NCI-H460 (cell line): Measurements from ENCODE around the gene TRIM44. TPM values are rescaled to one million over a fixed set of nuclear protein-coding genes. Genes with fewer than 3 reads are reported as not detected.
"Not testable (repeated sequence)": the region's sequence is repeated elsewhere in the genome, so short reads cannot be mapped to it uniquely, and the experiment has no call there.

ENCODE experiments used
- DNase-seq: peaks from one replicate; pipeline ENCODE4 v3.0.0-alpha.2; 2016; ENCODE audit warnings: low read depth; ENCODE audit errors: extremely low read depth
- total RNA-seq: library from RNA; depleted of rRNA; stranded (reverse); fragments of >200 nt; shearing (Covaris generic); gene quantifications from 2 replicates; pipeline ENCODE4 v1.2.3, GENCODE V29; 2014

TRIM44 gene
- total RNA-seq, 1 experiment from 2014 or later: 20.8 TPM

- DNase-seq: no peak
Measured at GRCh38 chr11:35632301-35632700, 30.3 kb upstream of the TRIM44 start.

- DNase-seq: no peak
Measured at GRCh38 chr11:35633827-35634423, 28.6 kb upstream of the TRIM44 start.

- DNase-seq: no peak
Measured at GRCh38 chr11:35635933-35636332, 26.6 kb upstream of the TRIM44 start.

GRCh38 chr11:35639591-35640179 lies 22.9 kb upstream of the TRIM44 start:
- no peak for DNase-seq

GRCh38 chr11:35641171-35641897 lies 21.2 kb upstream of the TRIM44 start:
- DNase-seq: no peak

GRCh38 chr11:35641964-35642363 lies 20.6 kb upstream of the TRIM44 start:
- no peak for DNase-seq

- no peak for DNase-seq
Measured at GRCh38 chr11:35647421-35648093, 15.0 kb upstream of the TRIM44 start.

GRCh38 chr11:35650006-35650405 lies 12.6 kb upstream of the TRIM44 start:
- DNase-seq: no peak

- DNase-seq: no peak
Measured at GRCh38 chr11:35650467-35650866, 12.1 kb upstream of the TRIM44 start.

GRCh38 chr11:35651263-35651662 lies 11.3 kb upstream of the TRIM44 start:
- no peak for DNase-seq

GRCh38 chr11:35652786-35653185 lies 9.8 kb upstream of the TRIM44 start:
- DNase-seq: not testable (repeated sequence)

GRCh38 chr11:35654711-35655110 lies 7.9 kb upstream of the TRIM44 start:
- no peak for DNase-seq

GRCh38 chr11:35655254-35655653 lies 7.3 kb upstream of the TRIM44 start:
- no peak for DNase-seq

GRCh38 chr11:35655856-35656255 lies 6.7 kb upstream of the TRIM44 start:
- no peak for DNase-seq

- DNase-seq: no peak
Measured at GRCh38 chr11:35658020-35658948, 4.3 kb upstream of the TRIM44 start.

- DNase-seq: no peak
Measured at GRCh38 chr11:35661534-35661933, 1.0 kb upstream of the TRIM44 start.

GRCh38 chr11:35662061-35662648 lies 420 bp upstream of the TRIM44 start:
- DNase-seq: no peak

- no peak for DNase-seq
Measured at GRCh38 chr11:35663408-35663702, 780 bp downstream of the TRIM44 start.

- DNase-seq: no peak
Measured at GRCh38 chr11:35664977-35665441, 2.4 kb downstream of the TRIM44 start.

- no peak for DNase-seq
Measured at GRCh38 chr11:35667257-35667656, 4.7 kb downstream of the TRIM44 start.
